Measurements from ENCODE around the gene C1orf226.
"Not testable (repeated sequence)": the region's sequence is repeated elsewhere in the genome, so short reads cannot be mapped to it uniquely, and the experiment has no call there.

DNA sequence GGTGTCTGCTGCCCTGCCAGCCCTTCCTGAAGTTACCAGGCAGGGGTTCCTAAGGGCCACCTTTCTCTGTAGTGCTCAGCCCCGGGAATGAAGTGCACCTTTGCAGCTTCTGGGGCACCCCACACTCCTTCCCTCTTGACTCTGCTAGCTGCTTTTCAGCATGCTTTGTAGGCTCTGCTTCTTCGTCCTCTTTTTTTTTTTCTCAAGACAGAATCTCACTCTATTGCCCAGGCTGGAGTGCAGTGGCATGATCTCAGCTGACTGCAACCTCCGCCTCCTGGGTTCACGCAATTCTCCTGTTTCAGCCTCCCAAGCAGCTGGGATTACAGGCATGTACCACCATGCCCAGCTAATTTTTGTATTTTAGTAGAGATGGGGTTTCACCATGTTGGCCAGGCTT, 29.7 kb upstream of the C1orf226 start:
- not testable (repeated sequence) for TF ChIP-seq POLR2AphosphoS5 (IDR thresholded peaks at IDR 0.05; ENCODE audit: borderline replicate concordance, low read depth, low read length); FOXP2 (optimal IDR thresholded peaks at IDR 0.05; ENCODE audit: control extremely low read depth, extremely low read length, insufficient read depth)

All from SK-N-MC (cell line).